H1 (cell line): Measurements from ENCODE around the gene SKIDA1. TPM values are rescaled to one million over a fixed set of nuclear protein-coding genes. Genes with fewer than 3 reads are reported as not detected.
A peak's percentile ranks its signal among the peaks of the same experiment; 100 is the strongest.

Experiments
- microRNA counts: library from miRNA; unstranded; fragments of <30 nt; microRNA quantifications from one replicate; lab custom pipeline; 2015
- microRNA-seq, 2 experiments: library from miRNA; unstranded; fragments of <30 nt; microRNA quantifications; one replicate each; pipeline versions ENCODE4 to v1.2.0, GENCODE V29; 2016 to 2020; ENCODE audit warnings: borderline microRNAs expressed in 2 of 2, borderline number of aligned reads in 2 of 2, borderline replicate concordance in 1 of 2
- polyA plus RNA-seq, 7 experiments: library from polyadenylated mRNA; depleted of rRNA in 3 of 7; stranded (reverse) in 5 of 7; unstranded in 2 of 7; fragments of >200 nt in 5 of 7; fragments of 200-250 nt in 2 of 7; gene quantifications; 1 replicate in 5 of 7; 2 replicates in 1 of 7; 4 replicates in 1 of 7; pipeline versions ENCODE4 v1.2.1 to v1.2.3, GENCODE V29; 2011 to 2013; ENCODE audit warnings: missing spikeins in 2 of 7, mixed read lengths in 2 of 7
- small RNA-seq: library from polyadenylated mRNA; stranded (forward); fragments of <200 nt; extraction: miRNeasy Mini kit (QIAGEN cat#:217004); gene quantifications from one replicate; pipeline ENCODE3, GENCODE V24; 2013; ENCODE audit not compliant: insufficient read depth
- total RNA-seq: library from RNA; stranded (reverse); fragmentation: NEBNext Ultra II Directional; extraction: Animal tissue kit (Norgen Biotek cat#: 25700); gene quantifications from 2 replicates; pipeline ENCODE4 v1.2.1, GENCODE V29; 2021

The SKIDA1 gene
- total and polyA plus RNA-seq, 2 of the 8 experiments (the other 6 are each of a cell fraction or from before 2014, with no cell fraction given), result 1.5 to 8.0 TPM

MicroRNAs encoded within 50 kb of the gene (microRNA counts, 767-probe panel; counts per million panel counts)
- 879 counts per million, percentile 95 among the panel's probes with 10 or more counts for microRNA hsa-miR-1915-3p (lab: Ali Mortazavi, UCI)

Small RNA genes within 50 kb of the gene (microRNA-seq; reads per million reads assigned to microRNA genes)
- gene MIR1915, result 3.4 to 6.3 reads per million in 2 experiments

Small RNA genes within 50 kb of the gene (small RNA-seq; reads per million reads assigned to genes)
- 3.1 reads per million, percentile 39 among the genes with 10 or more reads in this experiment for gene MIR1915
- not detected for gene RF00019
- gene RNU6-306P, result not detected

Other genes starting within 250 kb of the SKIDA1 start
- gene MLLT10, start 8.6 kb upstream of the SKIDA1 start, total RNA-seq, result 53.1 and 56.9 TPM in 2 replicates
- 36.1 and 62.1 TPM in 2 replicates for gene MLLT10, start 8.6 kb upstream of the SKIDA1 start, polyA plus RNA-seq (2011; rRNA removed)